K562 (cell line): ENCODE results near the gene GOSR1. TPM values are rescaled to one million over a fixed set of nuclear protein-coding genes. Genes with fewer than 3 reads are reported as not detected.

Experiments used
- ATAC-seq: fragments of 200-7000 bp; cut with Tn5 transposase; 3 replicates; pipeline ENCODE4 v1.9.1; 2020; ENCODE audit warnings: moderate library complexity
- BruUV-seq: library from RNA; stranded (reverse); fragments of 400-500 nt; replicated peaks from 2 replicates; lab custom pipeline; 2021; lab: Mats Ljungman, UMichigan
- CTCF ChIA-PET: fragments of 300-600 bp; formaldehyde crosslinking; extraction: SDS; loops from one replicate; lab custom pipeline; 2021; ENCODE audit warnings: low intra/inter-chr PET ratio; lab: Yijun Ruan, JAX
- POLR2A ChIA-PET: fragments of 300-600, 350-650 bp; sonication (Branson Sonifier 250); formaldehyde crosslinking; extraction: SDS; loops from one replicate; lab custom pipeline; 2021; ENCODE audit warnings: antibody characterized with exemption, inconsistent platforms; lab: Yijun Ruan, JAX
- DNase-seq, 4 experiments: peaks; one replicate each; pipeline versions ENCODE4 v3.0.0 to v3.0.0-alpha.2; 2011 to 2018; ENCODE audit warnings: low spot score in 3 of 4, mixed read lengths in 3 of 4; ENCODE audit errors: extremely low read depth in 1 of 4
- FAIRE-seq: peaks from 2 replicates; lab custom pipeline; 2011; peaks lifted over from hg19 to GRCh38; lab: Jason Lieb, UNC
- H2AFZ ChIP-seq: 2 replicates; pipeline ENCODE4 v1.6.0; 2011; ENCODE audit warnings: low read depth, low read length, control low read depth, inconsistent platforms
- H3K27ac ChIP-seq: fragments of 200-600 bp; 3 replicates; pipeline ENCODE4 v1.8.0; 2011; ENCODE audit warnings: low read depth, mild to moderate bottlenecking, control low read depth, inconsistent platforms, low read length, moderate library complexity, mixed read lengths; ENCODE audit errors: extremely low read depth
- H3K27me3 ChIP-seq, 2 experiments: fragments of 300-600 bp in 1 of 2; 2 replicates in 1 of 2; 3 replicates in 1 of 2; pipeline versions ENCODE4 v1.6.0 to v1.8.0; 2011; ENCODE audit warnings: inconsistent platforms in 2 of 2, low read length in 2 of 2, mild to moderate bottlenecking in 1 of 2, mixed read lengths in 1 of 2, moderate library complexity in 1 of 2; ENCODE audit not compliant: control insufficient read depth in 2 of 2, insufficient read depth in 2 of 2
- H3K36me3 ChIP-seq: fragments of 300-600 bp; 3 replicates; pipeline ENCODE4 v1.8.0; 2011; ENCODE audit warnings: mild to moderate bottlenecking, low read length, inconsistent platforms; ENCODE audit not compliant: control insufficient read depth, insufficient read depth
- H3K4me1 ChIP-seq, 2 experiments: fragments of 200-600 bp in 1 of 2; replicated peaks in 1 of 2; 2 replicates in 1 of 2; 3 replicates in 1 of 2; pipeline versions ENCODE4 v1.5.1 to v1.8.0; 2011; ENCODE audit warnings: inconsistent platforms in 2 of 2, low read length in 2 of 2, mild to moderate bottlenecking in 1 of 2, mixed read lengths in 1 of 2, moderate library complexity in 1 of 2; ENCODE audit not compliant: control insufficient read depth in 2 of 2, insufficient read depth in 2 of 2
- H3K4me2 ChIP-seq: 2 replicates; pipeline ENCODE4 v1.6.1; 2011; ENCODE audit warnings: low read length, control low read depth, inconsistent platforms, mixed read lengths; ENCODE audit not compliant: insufficient read depth
- H3K4me3 ChIP-seq: fragments of 200-600 bp; sonication (generic), shearing (Covaris generic); 2 replicates; pipeline ENCODE4 v1.5.1; 2016; ENCODE audit warnings: control low read depth, inconsistent platforms
- H3K79me2 ChIP-seq: fragments of 200-600 bp; 3 replicates; pipeline ENCODE4 v1.8.0; 2011; ENCODE audit warnings: low read length, inconsistent platforms; ENCODE audit not compliant: control insufficient read depth, insufficient read depth
- H3K9ac ChIP-seq, 2 experiments: 2 replicates each; pipeline versions ENCODE4 v1.6.0 to v1.6.1; 2011; ENCODE audit warnings: low read depth in 2 of 2, low read length in 2 of 2, control low read depth in 1 of 2, inconsistent platforms in 1 of 2, mild to moderate bottlenecking in 1 of 2, mixed read lengths in 1 of 2; ENCODE audit not compliant: insufficient read depth in 1 of 2
- H3K9me1 ChIP-seq: one replicate; pipeline ENCODE4 v1.6.0; 2011; ENCODE audit warnings: inconsistent platforms, mild to moderate bottlenecking, low read length, moderate library complexity; ENCODE audit not compliant: control insufficient read depth, insufficient read depth
- H3K9me3 ChIP-seq: replicated peaks from 2 replicates; pipeline ENCODE4 v1.5.1; 2011; ENCODE audit warnings: low read depth, low read length, inconsistent platforms; ENCODE audit not compliant: control insufficient read depth, insufficient read depth
- H4K20me1 ChIP-seq: replicated peaks from 2 replicates; pipeline ENCODE4 v1.6.1; 2011; ENCODE audit warnings: low read length, inconsistent platforms, mixed read lengths; ENCODE audit not compliant: control insufficient read depth, insufficient read depth
- BRCA1 ChIP-seq, 2 experiments: fragments of 450-650 bp in 1 of 2; sonication (generic) in 1 of 2; formaldehyde crosslinking in 1 of 2; IDR thresholded peaks; 2 replicates each; pipeline versions ENCODE4 v1.5.0 to v1.6.1; 2017 to 2020; ENCODE audit warnings: mild to moderate bottlenecking in 1 of 2, missing genetic modification reagents in 1 of 2
- C11orf30 ChIP-seq: fragments of 450-650 bp; IDR thresholded peaks from 2 replicates; pipeline ENCODE4 v1.6.1; 2016; ENCODE audit warnings: low read depth, mild to moderate bottlenecking
- DPF2 ChIP-seq: fragments of 450-650 bp; IDR thresholded peaks from 2 replicates; pipeline ENCODE4 v1.6.1; 2016
- MAZ ChIP-seq, 2 experiments: fragments of 450-650 bp in 1 of 2; sonication (generic) in 1 of 2; formaldehyde crosslinking; IDR thresholded peaks in 1 of 2; conservative IDR thresholded peaks in 1 of 2; 2 replicates each; pipeline versions ENCODE4 v1.4.0 to v1.5.0; 2020; ENCODE audit warnings: mild to moderate bottlenecking in 1 of 2, missing genetic modification reagents in 1 of 2
- SAFB ChIP-seq: fragments of 200-400 bp; formaldehyde crosslinking; IDR thresholded peaks from 2 replicates; pipeline ENCODE4 v1.6.1; 2017; ENCODE audit warnings: low read depth, low read length, borderline replicate concordance
- SIN3A ChIP-seq, 2 experiments: fragments of 150-350 bp in 1 of 2; IDR thresholded peaks; 2 replicates each; pipeline ENCODE4 v1.6.1; 2011 to 2016; ENCODE audit warnings: borderline replicate concordance in 2 of 2, low read depth in 2 of 2, low read length in 2 of 2, mild to moderate bottlenecking in 2 of 2, moderate library complexity in 2 of 2; ENCODE audit not compliant: control insufficient read depth in 1 of 2
- TSC22D4 ChIP-seq: fragments of 450-650 bp; IDR thresholded peaks from 2 replicates; pipeline ENCODE4 v1.6.1; 2016; ENCODE audit warnings: missing genetic modification characterization, missing biosample characterization, control low read depth
- U2AF2 ChIP-seq: fragments of 200-400 bp; formaldehyde crosslinking; optimal IDR thresholded peaks from 2 replicates; pipeline ENCODE3; 2017; ENCODE audit warnings: low read depth, mild to moderate bottlenecking, low read length
- ZNF232 ChIP-seq: sonication (generic); formaldehyde crosslinking; IDR thresholded peaks from 2 replicates; pipeline ENCODE4 v1.8.0; 2022; ENCODE audit warnings: mild to moderate bottlenecking, missing genetic modification reagents
- WGBS: fragments of 100-300 bp; shearing (Covaris generic); methylation state at CpG from one replicate; pipeline ENCODE4 v1.1.6; 2016; ENCODE audit warnings: low coverage, mixed read lengths; ENCODE audit not compliant: insufficient coverage; ENCODE audit errors: missing lambda C conversion rate; 5-methylcytosine and 5-hydroxymethylcytosine counted together
- in situ Hi-C: fragments of 300-500 bp; cut with MboI; formaldehyde crosslinking; loops from 4 replicates; pipeline ENCODE4 v1.15.0; 2018; ENCODE audit warnings: inconsistent platforms, mixed read lengths
- intact Hi-C: fragments of 100-400 bp; cut with micrococcal nuclease; formaldehyde crosslinking; loops from 2 replicates; pipeline ENCODE4 v1.14.2; 2022
- polyA plus RNA-seq, 8 experiments: library from polyadenylated mRNA; depleted of rRNA in 4 of 8; stranded (reverse) in 5 of 8; unstranded in 3 of 8; fragments of >200 nt; fragmentation: Nextera tagmentation in 2 of 8; fragmentation: Illumina TruSeq in 1 of 8; extraction: Ambion mirVana in 2 of 8; extraction: Trizol in 1 of 8; gene quantifications; 2 replicates each; pipeline versions ENCODE4 v1.2.1 to v1.2.3, GENCODE V29; 2011 to 2014; ENCODE audit warnings: inconsistent platforms in 1 of 8, missing spikeins in 1 of 8
- total RNA-seq, 7 experiments: library from RNA; depleted of rRNA in 6 of 7; stranded (reverse); fragments of >200 nt in 6 of 7; fragmentation: Illumina TruSeq in 2 of 7; extraction: Trizol in 2 of 7; gene quantifications; 2 replicates each; pipeline versions ENCODE4 v1.2.1 to v1.2.3, GENCODE V29; 2011 to 2021; ENCODE audit warnings: low replicate concordance in 1 of 7

Gene GOSR1
- total and polyA plus RNA-seq, 9 of the 15 experiments (the other 6 are each of a cell fraction or from before 2014, with no cell fraction given), result 17.6 to 95.5 (median 33.3) TPM

GRCh38 chr17:30557916-30558685 is 80.9 kb downstream of the GOSR1 start:
- H3K27ac ChIP-seq, result no peak overlapping the region
- ChIA-PET CTCF (no interaction called here), POLR2A (interaction anchor here (0.6 kb wide), 1 partner anchor 13 kb away, joined by 9 read pairs; no protein-coding TSS in a partner anchor)
- intact Hi-C loops, result no loop called here
- H4K20me1 ChIP-seq, result peaks cover 10% of the 10 kb centered on the region; the same call in 1 of the 2 replicates
- no peak overlapping the region for H3K4me3 ChIP-seq
- no peak overlapping the region for H3K9ac ChIP-seq
- no peaks in the 10 kb centered on the region for H3K36me3 ChIP-seq
- H3K9me3 ChIP-seq, result no peaks in the 10 kb centered on the region
- no TSS peak for BruUV-seq
- no peaks in the 10 kb centered on the region for H3K79me2 ChIP-seq
- no peaks in the 10 kb centered on the region for H3K9me1 ChIP-seq
- FAIRE-seq (no peak), DNase-seq (no peak), ATAC-seq (no peak)
- H3K4me2 ChIP-seq, result no peak overlapping the region
- H2AFZ ChIP-seq, result no peak overlapping the region
- peaks cover 3 to 35% of the 10 kb centered on the region in 2 experiments; a peak in 4 of 5 replicates for H3K27me3 ChIP-seq
- in situ Hi-C loops, result no loop called here
- peaks cover 0 to 30% of the 10 kb centered on the region in 2 experiments; a peak in 2 of 5 replicates for H3K4me1 ChIP-seq
- TF ChIP-seq DPF2, result no peak
- no peak for TF ChIP-seq TSC22D4 (tag)
- TF ChIP-seq MAZ (CRISPR knock-in tag; conservative IDR thresholded peaks at IDR 0.05 in 1 of 2, IDR thresholded peaks at IDR 0.05 in 1 of 2), result no peak
- TF ChIP-seq SAFB, result no peak
- TF ChIP-seq U2AF2, result no peak
- TF ChIP-seq BRCA1 (IDR thresholded peaks at IDR 0.05), result no peak
- no peak for TF ChIP-seq BRCA1 (CRISPR knock-in tag; IDR thresholded peaks at IDR 0.05)
- TF ChIP-seq C11orf30, result no peak
- no peak for TF ChIP-seq SIN3A (IDR thresholded peaks at IDR 0.05; ENCODE audit: borderline replicate concordance in 2 of 2, control insufficient read depth in 1 of 2, low read depth in 2 of 2, low read length in 2 of 2)
- no peak for TF ChIP-seq ZNF232 (CRISPR knock-in tag)
- WGBS, result 5% methylated on average over 8 of the region's 8 CpGs
